ENCODE measurements around the gene SENP1. TPM values are rescaled to one million over a fixed set of nuclear protein-coding genes. Genes with fewer than 3 reads are reported as not detected.

SENP1 gene
- total RNA-seq, 1 donor from 2014 or later = 16.9 TPM

- intact Hi-C loops (cut with DNase I) = no loop called here
- TF ChIP-seq, protein P1, sequence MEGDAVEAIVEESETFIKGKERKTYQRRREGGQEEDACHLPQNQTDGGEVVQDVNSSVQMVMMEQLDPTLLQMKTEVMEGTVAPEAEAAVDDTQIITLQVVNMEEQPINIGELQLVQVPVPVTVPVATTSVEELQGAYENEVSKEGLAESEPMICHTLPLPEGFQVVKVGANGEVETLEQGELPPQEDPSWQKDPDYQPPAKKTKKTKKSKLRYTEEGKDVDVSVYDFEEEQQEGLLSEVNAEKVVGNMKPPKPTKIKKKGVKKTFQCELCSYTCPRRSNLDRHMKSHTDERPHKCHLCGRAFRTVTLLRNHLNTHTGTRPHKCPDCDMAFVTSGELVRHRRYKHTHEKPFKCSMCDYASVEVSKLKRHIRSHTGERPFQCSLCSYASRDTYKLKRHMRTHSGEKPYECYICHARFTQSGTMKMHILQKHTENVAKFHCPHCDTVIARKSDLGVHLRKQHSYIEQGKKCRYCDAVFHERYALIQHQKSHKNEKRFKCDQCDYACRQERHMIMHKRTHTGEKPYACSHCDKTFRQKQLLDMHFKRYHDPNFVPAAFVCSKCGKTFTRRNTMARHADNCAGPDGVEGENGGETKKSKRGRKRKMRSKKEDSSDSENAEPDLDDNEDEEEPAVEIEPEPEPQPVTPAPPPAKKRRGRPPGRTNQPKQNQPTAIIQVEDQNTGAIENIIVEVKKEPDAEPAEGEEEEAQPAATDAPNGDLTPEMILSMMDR (IDR thresholded peaks at IDR 0.05) = no peak
- peaks cover 27% of the 10 kb centered on the region for H3K4me1 ChIP-seq
- H3K9me3 ChIP-seq = no peaks in the 10 kb centered on the region
- no peak for DNase-seq
- peaks cover 64% of the 10 kb centered on the region for H3K27me3 ChIP-seq
- H3K4me3 ChIP-seq = no peak overlapping the region
- no peak for ATAC-seq
- H3K36me3 ChIP-seq = no peaks in the 10 kb centered on the region
- no peak overlapping the region for H3K27ac ChIP-seq
Observed at GRCh38 chr12:48007206-48007605, 98.7 kb downstream of the SENP1 start.

DNA sequence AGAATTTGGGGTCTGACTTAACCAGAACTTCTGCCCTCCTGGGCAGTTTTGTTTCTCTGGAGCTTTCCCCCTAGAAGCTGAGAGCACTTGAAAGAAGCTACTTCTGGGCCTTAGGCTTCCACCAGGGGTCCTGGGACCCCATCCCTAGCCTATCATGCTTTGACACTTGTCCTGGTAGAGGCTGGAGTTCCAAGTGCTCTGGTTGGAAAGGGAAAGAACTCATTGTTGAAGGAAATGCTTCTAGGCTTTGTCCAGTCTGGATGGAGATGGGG is 100.2 kb downstream of the SENP1 start:
- DNase-seq (no peak), ATAC-seq (no peak)
- peaks cover 78% of the 10 kb centered on the region for H3K27me3 ChIP-seq
- TF ChIP-seq, protein P1 (IDR thresholded peaks at IDR 0.05) = no peak
- no peaks in the 10 kb centered on the region for H3K9me3 ChIP-seq
- no peak overlapping the region for H3K4me3 ChIP-seq
- peaks cover 42% of the 10 kb centered on the region for H3K4me1 ChIP-seq
- intact Hi-C loops (cut with DNase I) = no loop called here
- H3K36me3 ChIP-seq = no peaks in the 10 kb centered on the region
- H3K27ac ChIP-seq = no peak overlapping the region

- intact Hi-C loops (cut with DNase I) = no loop called here
- peaks cover 82% of the 10 kb centered on the region for H3K27me3 ChIP-seq
- TF ChIP-seq, protein P1 (IDR thresholded peaks at IDR 0.05) = no peak
- H3K4me1 ChIP-seq = peaks cover 42% of the 10 kb centered on the region
- no peaks in the 10 kb centered on the region for H3K36me3 ChIP-seq
- no peak for ATAC-seq
- H3K4me3 ChIP-seq = no peak overlapping the region
- DNase-seq = no peak
- no peaks in the 10 kb centered on the region for H3K9me3 ChIP-seq
- no peak overlapping the region for H3K27ac ChIP-seq
Observed at GRCh38 chr12:48005001-48005749, 100.7 kb downstream of the SENP1 start.

DNA sequence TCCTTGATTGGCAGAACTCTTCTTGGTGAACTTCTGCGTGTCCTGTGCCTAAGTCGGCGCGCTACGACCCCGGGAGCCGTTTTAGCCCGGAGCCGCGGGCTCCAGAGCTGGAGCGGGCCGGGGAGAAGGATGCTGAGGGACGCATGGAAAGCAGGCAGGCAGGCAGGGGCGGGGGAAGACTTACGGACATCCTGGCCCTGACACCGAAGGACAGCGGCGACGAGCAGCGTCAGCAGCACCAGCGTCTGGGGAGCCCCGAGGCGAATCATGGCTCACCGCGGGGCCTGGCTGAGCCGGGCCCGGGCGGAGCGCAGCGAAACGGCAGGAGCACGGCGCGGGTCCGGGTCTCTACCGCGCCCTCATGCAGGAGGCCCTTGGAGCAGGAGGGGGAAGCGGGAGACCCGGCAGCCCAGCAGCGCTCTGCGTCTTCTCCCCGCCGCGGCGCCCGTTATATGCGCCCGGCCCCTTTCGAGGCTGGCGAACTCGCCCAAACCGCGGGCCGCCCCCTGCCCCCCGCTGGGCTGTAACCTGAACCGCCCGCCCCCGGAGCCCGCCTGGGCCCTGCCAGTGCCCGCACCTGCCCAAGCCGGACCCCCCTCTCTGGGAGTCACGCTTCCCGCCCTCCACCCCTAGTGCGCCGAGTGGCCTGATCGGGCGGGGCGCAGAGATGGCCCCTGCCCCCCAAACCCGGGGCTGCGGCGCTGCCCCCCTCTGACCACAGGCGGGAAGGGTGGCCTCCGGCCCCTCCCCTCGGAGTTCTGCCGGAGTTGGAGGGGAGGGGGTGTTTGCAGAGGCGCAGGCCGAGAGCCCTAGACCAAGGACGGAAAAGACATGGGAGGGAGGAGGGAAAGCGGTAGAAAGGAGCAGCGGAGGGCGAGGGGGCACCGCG is 101.6 kb downstream of the SENP1 start, which contains the start of gene COL2A1:
Gene COL2A1 (minus strand): TSS at position 424 of the 889 bp plus-strand sequence. CDS start 155 bp downstream, at position 269.
- no peak within 1 kb of the TSS for H3K27ac ChIP-seq
- peak; percentile 6 for ATAC-seq
- H3K36me3 ChIP-seq = no peaks in the 10 kb centered on the region
- H3K9me3 ChIP-seq = no peaks in the 10 kb centered on the region
- TF ChIP-seq, protein P1 (IDR thresholded peaks at IDR 0.05) = no peak
- H3K4me3 ChIP-seq = peak within 1 kb of the TSS; percentile 33
- intact Hi-C loops (cut with DNase I) = no loop called here
- DNase-seq = no peak
- peaks cover 87% of the 10 kb centered on the region for H3K27me3 ChIP-seq
- H3K4me1 ChIP-seq = peaks cover 42% of the 10 kb centered on the region

DNA sequence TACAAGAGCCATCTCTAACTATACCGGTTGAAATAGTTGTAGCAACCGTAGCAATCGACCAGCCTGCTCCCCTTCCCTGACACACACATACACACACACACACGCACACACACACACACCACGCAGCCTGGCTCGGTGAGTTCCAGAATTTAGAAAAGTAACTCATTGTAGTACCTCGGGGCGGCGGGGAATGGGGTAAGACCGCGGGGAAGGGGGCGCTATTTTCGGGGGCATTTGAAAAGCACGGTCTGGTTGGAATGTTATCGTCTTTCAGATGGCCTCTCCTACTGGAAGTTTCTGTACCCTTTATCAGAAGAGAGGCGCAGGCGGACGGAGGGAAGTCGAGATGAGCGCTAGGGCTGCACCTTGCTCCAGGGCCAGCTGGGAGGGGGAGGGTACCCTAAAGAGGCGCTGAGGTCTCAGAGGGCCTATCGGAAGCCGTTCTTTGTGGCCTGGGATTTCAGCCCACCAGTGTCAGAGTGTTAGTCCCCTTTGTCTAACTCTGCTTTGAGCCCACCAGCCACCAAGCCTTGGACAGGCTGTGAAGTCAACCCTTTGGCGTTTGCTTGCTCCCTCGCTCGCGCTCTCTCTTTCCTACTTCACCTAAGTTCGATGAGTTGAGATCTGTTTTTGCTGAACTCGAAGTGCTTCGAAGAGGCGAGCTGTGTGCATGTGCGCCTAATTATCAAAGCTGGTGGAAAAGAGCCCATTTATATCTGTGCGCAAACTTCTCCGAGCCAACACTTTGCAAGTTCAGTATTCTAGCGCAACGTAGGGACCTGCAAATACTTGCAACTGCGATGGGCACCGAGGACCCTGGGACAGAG is 102.4 kb downstream of the SENP1 start:
- no peak overlapping the region for H3K27ac ChIP-seq
- no peak overlapping the region for H3K4me3 ChIP-seq
- peaks cover 90% of the 10 kb centered on the region for H3K27me3 ChIP-seq
- no peaks in the 10 kb centered on the region for H3K36me3 ChIP-seq
- DNase-seq = no peak
- H3K4me1 ChIP-seq = peaks cover 42% of the 10 kb centered on the region
- H3K9me3 ChIP-seq = no peaks in the 10 kb centered on the region
- TF ChIP-seq, protein P1 (IDR thresholded peaks at IDR 0.05) = no peak
- ATAC-seq = no peak
- intact Hi-C loops (cut with DNase I) = no loop called here

Measured in upper lobe of right lung (tissue), 1 donor.